Measurements from ENCODE around the gene DRD1.
"Not testable (repeated sequence)": the region's sequence is repeated elsewhere in the genome, so short reads cannot be mapped to it uniquely, and the experiment has no call there.

Gene DRD1

DNA sequence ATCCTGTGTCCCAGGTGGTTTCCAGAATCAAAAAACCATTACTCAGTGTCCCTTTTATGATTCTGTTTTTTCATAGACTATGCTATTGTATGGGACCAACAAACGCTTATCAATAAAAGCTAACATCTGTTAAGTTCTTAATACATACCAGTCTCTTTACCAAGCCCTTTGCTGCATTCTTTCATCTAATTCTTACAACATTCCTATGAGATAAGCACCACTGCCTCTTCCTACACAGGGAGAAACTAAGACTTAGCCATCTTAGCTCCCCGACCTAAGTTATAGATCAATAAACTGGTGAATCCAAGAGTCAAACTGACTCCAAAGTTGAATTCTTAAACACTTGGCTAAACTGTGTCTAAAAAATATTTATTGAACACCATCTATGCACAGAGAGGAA, 26.6 kb downstream of the DRD1 start:
- Histone ChIP-seq H3K4me3 (ENCODE audit: low read length) (no peak overlapping the region), H3K36me3 (ENCODE audit: control insufficient read depth, insufficient read depth, low read length) (no peaks in the 10 kb centered on the region), H3K4me1 (ENCODE audit: control insufficient read depth, insufficient read depth, low read length) (no peaks in the 10 kb centered on the region), H3K27me3 (ENCODE audit: control insufficient read depth, insufficient read depth, low read length) (no peaks in the 10 kb centered on the region), H3K9me3 (ENCODE audit: control insufficient read depth, low read length) (no peaks in the 10 kb centered on the region), H3K9ac (ENCODE audit: low read length) (no peak overlapping the region)

DNA sequence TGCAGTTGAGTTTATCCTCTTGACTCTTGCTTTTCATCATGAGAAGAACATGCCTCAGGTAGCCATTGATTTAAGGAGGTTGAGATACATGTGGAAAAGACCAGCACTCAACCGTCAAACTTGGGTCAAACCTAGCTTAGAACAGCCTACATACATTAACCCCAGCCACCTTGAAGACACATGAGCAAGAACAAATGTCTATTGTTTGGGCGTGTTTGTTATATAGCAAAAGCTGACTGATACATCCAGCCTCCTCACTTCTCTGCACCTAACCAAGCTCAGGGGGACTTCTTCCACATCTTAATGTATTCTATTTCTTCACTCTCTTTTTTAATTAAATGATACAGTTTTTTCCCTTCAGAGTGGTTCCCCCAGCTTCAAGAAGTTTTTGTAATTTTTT, 28.7 kb downstream of the DRD1 start:
- no peak overlapping the region for H3K9ac ChIP-seq (ENCODE audit: low read length)
- no peaks in the 10 kb centered on the region for H3K27me3 ChIP-seq (ENCODE audit: control insufficient read depth, insufficient read depth, low read length)
- H3K4me3 ChIP-seq (ENCODE audit: low read length), result no peak overlapping the region
- no peaks in the 10 kb centered on the region for H3K4me1 ChIP-seq (ENCODE audit: control insufficient read depth, insufficient read depth, low read length)
- no peaks in the 10 kb centered on the region for H3K9me3 ChIP-seq (ENCODE audit: control insufficient read depth, low read length)
- no peaks in the 10 kb centered on the region for H3K36me3 ChIP-seq (ENCODE audit: control insufficient read depth, insufficient read depth, low read length)

DNA sequence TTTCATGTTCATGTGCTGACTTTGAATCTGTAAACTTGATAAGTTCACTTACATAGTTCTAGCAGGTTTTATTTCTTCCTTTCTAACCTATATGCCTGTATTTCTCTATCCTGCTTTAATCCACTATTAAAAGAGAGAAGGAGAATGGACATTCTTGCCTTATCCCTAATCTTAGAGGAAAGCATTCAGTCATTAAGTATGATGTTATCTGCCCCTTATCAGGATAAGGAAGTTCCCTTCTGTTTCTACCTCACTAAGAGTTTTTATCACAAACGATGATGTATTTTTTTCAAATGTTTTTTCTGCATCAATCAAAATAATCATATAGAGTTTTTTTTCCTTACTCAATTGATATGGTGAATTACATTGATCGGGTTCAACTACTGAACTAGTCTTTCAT, 33.1 kb downstream of the DRD1 start:
- no peak overlapping the region for H3K9ac ChIP-seq (ENCODE audit: low read length)
- H3K27me3 ChIP-seq (ENCODE audit: control insufficient read depth, insufficient read depth, low read length), result no peaks in the 10 kb centered on the region
- H3K36me3 ChIP-seq (ENCODE audit: control insufficient read depth, insufficient read depth, low read length), result no peaks in the 10 kb centered on the region
- no peak overlapping the region for H3K4me3 ChIP-seq (ENCODE audit: low read length)
- no peaks in the 10 kb centered on the region for H3K9me3 ChIP-seq (ENCODE audit: control insufficient read depth, low read length)
- H3K4me1 ChIP-seq (ENCODE audit: control insufficient read depth, insufficient read depth, low read length), result no peaks in the 10 kb centered on the region

DNA sequence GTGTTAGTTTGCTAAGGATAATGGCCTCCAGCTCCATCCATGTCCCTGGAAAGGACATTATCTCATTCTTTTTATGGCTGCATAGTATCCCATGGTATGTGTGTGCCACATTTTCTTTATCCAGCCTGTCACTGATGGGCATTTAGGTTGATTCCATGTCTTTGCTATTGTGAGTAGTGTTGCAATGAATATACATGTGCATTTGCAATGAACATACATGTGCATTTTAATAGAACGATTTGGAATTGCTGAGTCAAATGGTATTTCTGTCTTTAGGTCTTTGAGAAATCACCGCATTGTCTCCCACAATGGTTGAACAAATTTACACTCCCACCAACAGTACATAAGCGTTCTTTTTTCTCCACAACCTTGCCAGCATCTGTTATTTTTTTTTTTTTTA, 37.7 kb downstream of the DRD1 start:
- Histone ChIP-seq H3K9ac (ENCODE audit: low read length) (no peak overlapping the region), H3K4me1 (ENCODE audit: control insufficient read depth, insufficient read depth, low read length) (no peaks in the 10 kb centered on the region), H3K4me3 (ENCODE audit: low read length) (no peak overlapping the region), H3K9me3 (ENCODE audit: control insufficient read depth, low read length) (no peaks in the 10 kb centered on the region), H3K36me3 (ENCODE audit: control insufficient read depth, insufficient read depth, low read length) (no peaks in the 10 kb centered on the region), H3K27me3 (ENCODE audit: control insufficient read depth, insufficient read depth, low read length) (no peaks in the 10 kb centered on the region)

DNA sequence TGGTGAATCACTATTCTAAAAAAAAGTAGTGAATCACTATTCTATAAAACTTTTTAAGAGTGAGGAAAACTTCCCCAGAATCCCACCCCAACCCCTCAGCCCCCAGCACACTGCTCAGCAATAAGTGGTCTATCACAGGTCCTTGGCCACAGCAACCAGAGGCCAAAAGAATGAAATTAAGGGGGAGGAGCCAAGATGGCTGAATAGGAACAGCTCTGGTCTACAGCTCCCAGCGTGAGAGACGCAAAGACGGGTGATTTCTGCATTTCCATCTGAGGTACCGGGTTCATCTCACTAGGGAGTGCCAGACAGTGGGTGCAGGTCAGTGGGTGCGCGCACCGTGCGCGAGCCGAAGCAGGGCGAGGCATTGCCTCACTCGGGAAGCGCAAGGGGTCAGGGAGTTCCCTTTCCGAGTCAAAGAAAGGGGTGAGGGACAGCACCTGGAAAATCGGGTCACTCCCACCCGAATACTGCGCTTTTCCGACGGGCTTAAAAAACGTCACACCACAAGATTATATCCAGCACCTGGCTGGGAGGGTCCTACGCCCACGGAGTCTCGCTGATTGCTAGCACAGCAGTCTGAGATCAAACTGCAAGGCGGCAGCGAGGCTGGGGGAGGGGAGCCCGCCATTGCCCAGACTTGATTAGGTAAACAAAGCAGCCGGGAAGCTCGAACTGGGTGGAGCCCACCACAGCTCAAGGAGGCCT, 46.2 kb downstream of the DRD1 start:
- H3K9ac ChIP-seq (ENCODE audit: low read length); H3K36me3 ChIP-seq (ENCODE audit: control insufficient read depth, insufficient read depth, low read length); H3K4me1 ChIP-seq (ENCODE audit: control insufficient read depth, insufficient read depth, low read length); H3K4me3 ChIP-seq (ENCODE audit: low read length); H3K9me3 ChIP-seq (ENCODE audit: control insufficient read depth, low read length); H3K27me3 ChIP-seq (ENCODE audit: control insufficient read depth, insufficient read depth, low read length): not testable (repeated sequence)

DNA sequence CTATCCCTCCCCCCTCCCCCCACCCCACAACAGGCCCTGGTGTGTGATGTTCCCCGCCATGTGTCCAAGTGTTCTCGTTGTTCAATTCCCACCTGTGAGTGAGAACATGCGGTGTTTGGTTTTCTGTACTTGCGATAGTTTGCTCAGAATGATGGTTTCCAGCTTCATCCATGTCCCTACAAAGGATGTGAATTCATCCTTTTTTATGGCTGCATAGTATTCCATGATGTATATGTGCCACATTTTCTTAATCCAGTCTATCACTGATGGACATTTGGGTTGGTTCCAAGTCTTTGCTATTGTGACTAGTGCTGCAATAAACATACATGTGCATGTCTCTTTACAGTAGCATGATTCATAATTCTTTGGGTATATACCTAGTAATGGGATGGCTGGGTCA, 48.6 kb downstream of the DRD1 start:
- H3K9me3 ChIP-seq (ENCODE audit: control insufficient read depth, low read length); H3K9ac ChIP-seq (ENCODE audit: low read length); H3K36me3 ChIP-seq (ENCODE audit: control insufficient read depth, insufficient read depth, low read length); H3K4me3 ChIP-seq (ENCODE audit: low read length); H3K27me3 ChIP-seq (ENCODE audit: control insufficient read depth, insufficient read depth, low read length); H3K4me1 ChIP-seq (ENCODE audit: control insufficient read depth, insufficient read depth, low read length): not testable (repeated sequence)

DNA sequence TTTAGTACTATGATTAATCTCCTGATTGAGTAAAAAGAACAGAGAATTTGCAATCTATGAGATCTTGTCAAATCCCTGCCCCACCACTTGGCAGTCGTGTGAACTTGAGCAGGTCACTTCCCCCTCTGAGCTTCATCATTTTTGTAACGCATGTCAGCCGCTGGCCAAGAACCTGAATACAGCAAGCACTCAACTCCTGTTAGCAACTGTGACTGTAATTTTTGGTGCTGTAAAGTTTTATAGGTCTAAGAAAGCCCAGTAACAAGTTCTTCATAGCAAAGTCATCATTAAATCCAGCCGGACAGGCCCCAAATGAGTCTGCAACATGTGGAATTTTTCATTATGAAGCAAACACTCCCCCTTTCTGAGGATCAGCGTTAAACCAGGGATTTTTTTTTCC, 49.4 kb downstream of the DRD1 start:
- Histone ChIP-seq H3K9me3 (ENCODE audit: control insufficient read depth, low read length) (no peaks in the 10 kb centered on the region), H3K4me1 (ENCODE audit: control insufficient read depth, insufficient read depth, low read length) (no peaks in the 10 kb centered on the region), H3K36me3 (ENCODE audit: control insufficient read depth, insufficient read depth, low read length) (no peaks in the 10 kb centered on the region), H3K9ac (ENCODE audit: low read length) (no peak overlapping the region), H3K4me3 (ENCODE audit: low read length) (no peak overlapping the region), H3K27me3 (ENCODE audit: control insufficient read depth, insufficient read depth, low read length) (no peaks in the 10 kb centered on the region)

DNA sequence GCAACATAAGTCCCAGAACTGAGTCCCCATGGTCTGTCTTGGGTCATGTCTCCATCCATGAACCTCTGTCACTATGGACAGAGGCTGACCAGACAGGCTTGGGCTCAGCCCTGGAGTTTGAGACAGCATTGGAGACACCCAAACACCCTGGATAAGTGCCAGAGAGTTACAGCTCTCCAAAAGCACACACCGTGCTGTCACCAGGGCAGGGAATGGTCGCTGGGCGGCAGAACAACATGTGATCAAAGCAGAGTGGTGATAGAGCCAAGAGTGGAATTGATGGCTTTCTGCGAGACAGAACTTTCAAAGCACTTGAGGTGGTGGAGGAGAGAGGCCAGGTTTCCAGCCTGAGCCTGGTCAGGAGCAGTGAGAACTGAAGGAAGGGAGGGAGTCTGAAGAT, 50.1 kb downstream of the DRD1 start:
- H3K27me3 ChIP-seq (ENCODE audit: control insufficient read depth, insufficient read depth, low read length), result no peaks in the 10 kb centered on the region

DNA sequence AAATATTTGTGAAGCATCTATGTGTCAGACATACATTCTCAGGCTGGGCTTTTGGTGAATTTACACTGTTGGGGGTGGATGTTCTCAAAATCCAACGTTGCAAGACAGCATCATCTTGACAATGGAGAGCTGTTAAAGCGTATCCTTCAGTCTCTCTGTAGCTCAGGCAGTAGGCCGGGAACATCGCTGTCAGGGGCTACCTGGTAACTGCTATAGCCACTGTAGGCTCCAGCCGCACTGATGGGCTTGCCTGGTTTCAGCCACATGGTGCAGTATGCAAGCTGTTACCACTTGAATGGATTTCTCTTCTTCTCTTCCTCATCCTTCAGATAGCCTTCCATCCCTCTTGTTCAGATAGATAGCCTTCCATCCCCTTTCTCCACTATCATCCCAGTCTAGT, 51.7 kb downstream of the DRD1 start:
- Histone ChIP-seq H3K4me1 (ENCODE audit: control insufficient read depth, insufficient read depth, low read length) (no peaks in the 10 kb centered on the region), H3K9me3 (ENCODE audit: control insufficient read depth, low read length) (no peaks in the 10 kb centered on the region), H3K9ac (ENCODE audit: low read length) (no peak overlapping the region), H3K36me3 (ENCODE audit: control insufficient read depth, insufficient read depth, low read length) (no peaks in the 10 kb centered on the region), H3K27me3 (ENCODE audit: control insufficient read depth, insufficient read depth, low read length) (no peaks in the 10 kb centered on the region), H3K4me3 (ENCODE audit: low read length) (no peak overlapping the region)

More for the DNA sequence above, 50.1 kb downstream of the DRD1 start:
- H3K36me3 ChIP-seq (ENCODE audit: control insufficient read depth, insufficient read depth, low read length), result no peaks in the 10 kb centered on the region
- no peak overlapping the region for H3K4me3 ChIP-seq (ENCODE audit: low read length)
- H3K9me3 ChIP-seq (ENCODE audit: control insufficient read depth, low read length), result no peaks in the 10 kb centered on the region
- no peaks in the 10 kb centered on the region for H3K4me1 ChIP-seq (ENCODE audit: control insufficient read depth, insufficient read depth, low read length)
- no peak overlapping the region for H3K9ac ChIP-seq (ENCODE audit: low read length)

DNA sequence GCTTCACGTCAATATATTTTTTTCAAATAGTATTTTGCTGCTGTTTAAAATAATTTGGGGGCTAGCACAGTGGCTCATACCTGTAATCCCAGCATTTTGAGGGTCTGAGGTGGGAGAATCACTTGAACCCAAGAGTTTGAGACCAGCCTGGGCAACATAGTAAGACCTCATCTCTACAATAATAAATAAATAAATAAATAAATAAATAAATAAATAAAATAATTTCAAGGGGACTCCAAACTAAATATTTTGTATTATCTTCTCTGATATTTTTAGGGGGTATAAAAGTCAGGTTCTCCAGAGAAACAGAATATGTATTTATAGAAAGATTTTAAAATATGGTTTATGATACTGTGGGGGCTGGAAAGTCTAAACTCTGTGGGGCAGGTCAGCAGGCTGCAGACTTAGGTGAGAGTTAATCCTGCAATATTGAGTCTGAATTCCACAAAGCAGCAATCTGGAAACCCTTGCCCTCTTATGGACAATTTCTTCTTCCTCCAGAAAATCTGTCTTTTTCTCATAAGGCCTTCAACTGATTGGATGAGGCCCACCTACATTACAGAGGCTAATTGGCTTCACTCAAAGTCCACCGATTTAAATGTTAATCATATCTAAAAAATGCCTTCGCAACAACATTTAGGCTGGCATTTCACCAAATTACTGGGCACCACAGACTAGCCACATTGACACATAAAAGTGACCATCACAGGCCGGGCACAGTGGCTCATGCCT, 53.5 kb downstream of the DRD1 start:
- Histone ChIP-seq H3K4me3 (ENCODE audit: low read length) (no peak overlapping the region), H3K4me1 (ENCODE audit: control insufficient read depth, insufficient read depth, low read length) (no peaks in the 10 kb centered on the region), H3K27me3 (ENCODE audit: control insufficient read depth, insufficient read depth, low read length) (no peaks in the 10 kb centered on the region), H3K9me3 (ENCODE audit: control insufficient read depth, low read length) (no peaks in the 10 kb centered on the region), H3K36me3 (ENCODE audit: control insufficient read depth, insufficient read depth, low read length) (no peaks in the 10 kb centered on the region), H3K9ac (ENCODE audit: low read length) (no peak overlapping the region)
